ENCODE measurements around the gene LMNTD1. TPM values are rescaled to one million over a fixed set of nuclear protein-coding genes. Genes with fewer than 3 reads are reported as not detected.
"Not testable (repeated sequence)": the region's sequence is repeated elsewhere in the genome, so short reads cannot be mapped to it uniquely, and the experiment has no call there.

Gene LMNTD1
- total and polyA plus RNA-seq, 9 of the 15 experiments (the other 6 are each of a cell fraction or from before 2014, with no cell fraction given) = not detected

DNA sequence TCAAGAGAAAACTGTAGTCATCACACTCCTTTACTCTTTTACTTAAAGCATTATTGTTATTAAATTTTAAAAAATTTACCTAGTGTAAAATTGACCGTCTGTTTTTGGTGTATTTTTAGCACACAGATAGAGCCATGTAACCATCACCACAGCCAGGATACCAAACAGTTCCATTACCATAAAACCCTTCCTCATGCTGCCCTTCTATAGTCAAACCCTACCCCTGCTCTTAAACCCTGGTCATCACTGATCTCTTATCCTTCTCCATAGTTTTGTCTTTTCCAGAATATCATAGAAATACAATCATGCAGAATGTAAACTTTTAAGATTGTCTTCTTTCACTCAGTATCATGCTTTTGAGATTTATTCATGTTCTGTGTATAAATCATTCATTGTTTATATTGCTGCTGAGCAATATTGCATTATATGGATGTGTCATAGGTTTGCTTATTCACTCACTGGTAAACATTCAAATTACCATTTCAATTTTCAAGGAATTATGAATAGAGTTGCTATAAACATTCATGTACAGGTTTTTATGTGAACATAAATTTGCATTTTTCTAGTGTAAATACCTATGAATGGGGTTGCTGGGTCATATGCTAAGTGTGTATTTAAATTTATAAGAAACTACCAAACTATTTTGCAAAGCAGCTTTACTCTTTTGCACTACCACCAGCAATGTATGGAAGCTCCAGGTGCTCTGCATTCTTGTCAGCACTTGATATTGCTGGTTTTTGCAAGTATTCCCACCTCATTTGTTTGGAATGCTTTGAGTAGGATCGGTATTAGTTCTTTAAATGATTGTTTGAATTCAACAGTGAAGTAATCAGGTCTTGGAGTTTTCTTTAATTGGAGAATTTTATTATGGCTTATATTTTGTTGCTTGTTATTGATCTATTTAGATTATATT, 125.5 kb downstream of the LMNTD1 start:
- Histone ChIP-seq H3K27ac (ENCODE audit: extremely low read depth, low read depth, low read length) (no peak overlapping the region), H3K9me3 (replicated peaks; ENCODE audit: control insufficient read depth, insufficient read depth, low read depth, low read length) (no peaks in the 10 kb centered on the region), H2AFZ (ENCODE audit: low read depth, low read length) (no peak overlapping the region), H3K4me2 (ENCODE audit: insufficient read depth, low read length) (no peak overlapping the region), H3K36me3 (ENCODE audit: control insufficient read depth, insufficient read depth, low read length) (no peaks in the 10 kb centered on the region), H3K9me1 (ENCODE audit: control insufficient read depth, insufficient read depth, low read length) (no peaks in the 10 kb centered on the region), H3K27me3 (ENCODE audit: control insufficient read depth in 2 of 2, insufficient read depth in 2 of 2, low read length in 2 of 2) (no peaks in the 10 kb centered on the region), H3K4me1 (replicated peaks in 1 of 2; ENCODE audit: control insufficient read depth in 2 of 2, insufficient read depth in 2 of 2, low read length in 2 of 2) (no peaks in the 10 kb centered on the region; a peak in 1 of 5 replicates), H3K79me2 (ENCODE audit: control insufficient read depth, insufficient read depth, low read length) (no peaks in the 10 kb centered on the region), H3K9ac (ENCODE audit: insufficient read depth in 1 of 2, low read depth in 2 of 2, low read length in 2 of 2) (no peak overlapping the region), H4K20me1 (replicated peaks; ENCODE audit: control insufficient read depth, insufficient read depth, low read length) (no peaks in the 10 kb centered on the region), H3K4me3 (no peak overlapping the region)
- ChIA-PET CTCF (ENCODE audit: low intra/inter-chr PET ratio) (no interaction called here), POLR2A (no interaction called here)
- no TSS peak for BruUV-seq (replicated peaks)
- WGBS (ENCODE audit: insufficient coverage, low coverage, missing lambda C conversion rate) = 4% methylated on average over 2 of the region's 2 CpGs
- ATAC-seq (no peak), FAIRE-seq (no peak), DNase-seq (ENCODE audit: extremely low read depth in 1 of 4, low spot score in 3 of 4) (no peak)
- in situ Hi-C loops (cut with MboI) = no loop called here
- intact Hi-C loops (cut with micrococcal nuclease) = no loop called here
- TF ChIP-seq MXI1 (IDR thresholded peaks at IDR 0.05; ENCODE audit: low read depth, low read length) = no peak

DNA sequence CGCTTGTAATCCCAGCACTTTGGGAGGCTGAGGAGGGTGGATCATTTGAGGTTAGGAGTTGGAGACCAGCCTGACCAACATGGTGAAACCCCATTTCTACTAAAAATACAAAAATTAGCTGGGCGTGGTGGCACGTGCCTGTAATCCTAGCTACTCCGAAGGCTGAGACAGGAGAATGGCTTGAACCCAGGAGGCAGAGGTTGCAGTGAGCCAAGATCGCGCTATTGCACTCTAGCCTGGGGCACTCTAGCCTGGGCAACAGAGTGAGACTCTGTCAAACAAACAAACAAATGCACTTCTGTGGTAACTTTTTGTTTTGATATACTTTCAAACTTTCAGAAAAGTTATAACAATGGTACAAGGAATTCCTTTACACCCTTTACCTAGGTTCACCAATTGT, 126.3 kb downstream of the LMNTD1 start:
- BruUV-seq (replicated peaks); H3K79me2 ChIP-seq (ENCODE audit: control insufficient read depth, insufficient read depth, low read length): not testable (repeated sequence)
- POLR2A ChIA-PET = interaction anchor here (0.6 kb wide), 1 partner anchor 957 kb away, joined by 3 read pairs; no protein-coding TSS in a partner anchor

More for the DNA sequence above, 126.3 kb downstream of the LMNTD1 start:
- intact Hi-C loops (cut with micrococcal nuclease); H3K4me1 ChIP-seq (replicated peaks in 1 of 2; ENCODE audit: control insufficient read depth in 2 of 2, insufficient read depth in 2 of 2, low read length in 2 of 2); H3K4me3 ChIP-seq; H3K27ac ChIP-seq (ENCODE audit: extremely low read depth, low read depth, low read length); H3K36me3 ChIP-seq (ENCODE audit: control insufficient read depth, insufficient read depth, low read length); H3K4me2 ChIP-seq (ENCODE audit: insufficient read depth, low read length); H2AFZ ChIP-seq (ENCODE audit: low read depth, low read length); CTCF ChIA-PET (ENCODE audit: low intra/inter-chr PET ratio); H3K9ac ChIP-seq (ENCODE audit: insufficient read depth in 1 of 2, low read depth in 2 of 2, low read length in 2 of 2); FAIRE-seq; H4K20me1 ChIP-seq (replicated peaks; ENCODE audit: control insufficient read depth, insufficient read depth, low read length); H3K9me3 ChIP-seq (replicated peaks; ENCODE audit: control insufficient read depth, insufficient read depth, low read depth, low read length); ATAC-seq; H3K9me1 ChIP-seq (ENCODE audit: control insufficient read depth, insufficient read depth, low read length); in situ Hi-C loops (cut with MboI); DNase-seq (ENCODE audit: extremely low read depth in 1 of 4, low spot score in 3 of 4); H3K27me3 ChIP-seq (ENCODE audit: control insufficient read depth in 2 of 2, insufficient read depth in 2 of 2, low read length in 2 of 2): not testable (repeated sequence)
- 0% methylated on average over 5 of the region's 6 CpGs for WGBS (ENCODE audit: insufficient coverage, low coverage, missing lambda C conversion rate)

Small RNAs within 50 kb of the gene (small RNA-seq; reads per million reads assigned to genes)
- gene TUBB4BP1 = not detected

Measured in K562 (cell line).